Liver (tissue), 9 donors: Measurements from ENCODE around the gene ST7. TPM values are rescaled to one million over a fixed set of nuclear protein-coding genes. Genes with fewer than 3 reads are reported as not detected.

ENCODE experiments used
- DNase-seq: peaks from one replicate; pipeline ENCODE4 v3.0.0-alpha.2; 2017; ENCODE audit warnings: low spot score
- H3K27ac ChIP-seq, 2 donors: one replicate each; pipeline ENCODE4 v1.7.0; 2013; ENCODE audit warnings: inconsistent platforms in 2 of 2, low read length in 2 of 2, control low read depth in 1 of 2, low read depth in 1 of 2, mild to moderate bottlenecking in 1 of 2
- H3K27me3 ChIP-seq, 4 donors: one replicate each; pipeline versions ENCODE4 v1.6.1 to v1.7.0; 2013; ENCODE audit warnings: low read length in 3 of 4, inconsistent platforms in 1 of 4, mild to moderate bottlenecking in 1 of 4, moderate library complexity in 1 of 4; ENCODE audit not compliant: control insufficient read depth in 4 of 4, insufficient read depth in 4 of 4
- H3K36me3 ChIP-seq, 4 donors: one replicate each; pipeline versions ENCODE4 v1.6.1 to v1.7.0; 2013; ENCODE audit warnings: low read length in 3 of 4, mild to moderate bottlenecking in 3 of 4, low read depth in 1 of 4, moderate library complexity in 1 of 4; ENCODE audit not compliant: control insufficient read depth in 4 of 4, insufficient read depth in 3 of 4
- H3K4me1 ChIP-seq, 4 donors: one replicate each; pipeline versions ENCODE4 v1.6.1 to v1.7.0; 2013; ENCODE audit warnings: low read length in 3 of 4, mild to moderate bottlenecking in 3 of 4, moderate library complexity in 1 of 4; ENCODE audit not compliant: control insufficient read depth in 4 of 4, insufficient read depth in 4 of 4
- H3K4me3 ChIP-seq, 3 donors: one replicate each; pipeline versions ENCODE4 v1.6.1 to v1.7.0; 2013; ENCODE audit warnings: low read length in 3 of 3, control low read depth in 1 of 3, low read depth in 1 of 3, mild to moderate bottlenecking in 1 of 3
- H3K9ac ChIP-seq, 2 donors: one replicate each; pipeline ENCODE4 v1.7.0; 2013; ENCODE audit warnings: low read length in 2 of 2, mild to moderate bottlenecking in 2 of 2, moderate library complexity in 2 of 2, control low read depth in 1 of 2, low read depth in 1 of 2
- H3K9me3 ChIP-seq, 4 donors: one replicate each; pipeline versions ENCODE4 v1.6.1 to v1.7.0; 2013; ENCODE audit warnings: low read length in 3 of 4; ENCODE audit not compliant: control insufficient read depth in 4 of 4
- ATF3 ChIP-seq: IDR thresholded peaks from 2 replicates; pipeline ENCODE4 v1.6.1; 2016; ENCODE audit warnings: antibody characterized with exemption
- CTCF ChIP-seq: fragments of 150-350 bp; IDR thresholded peaks from 2 replicates; pipeline ENCODE4 v1.5.1; 2017; ENCODE audit warnings: improper control_type of control experiment, low read depth, low read length; ENCODE audit not compliant: missing input control
- EGR1 ChIP-seq, 2 donors: IDR thresholded peaks; 2 replicates each; pipeline ENCODE4 v1.6.1; 2016 to 2018; ENCODE audit warnings: antibody characterized with exemption in 2 of 2, low read depth in 2 of 2
- FOXA1 ChIP-seq: IDR thresholded peaks from 2 replicates; pipeline ENCODE4 v1.6.1; 2016; ENCODE audit warnings: antibody characterized with exemption
- GABPA ChIP-seq, 2 donors: IDR thresholded peaks in 1 of 2; conservative IDR thresholded peaks in 1 of 2; 2 replicates each; pipeline ENCODE4 v1.6.1; 2016; ENCODE audit warnings: antibody characterized with exemption in 2 of 2, mild to moderate bottlenecking in 1 of 2, moderate library complexity in 1 of 2
- HNF4A ChIP-seq, 2 donors: conservative IDR thresholded peaks; 2 replicates each; pipeline ENCODE4 v1.6.1; 2016; ENCODE audit warnings: antibody characterized with exemption in 2 of 2, mild to moderate bottlenecking in 2 of 2
- HNF4G ChIP-seq: IDR thresholded peaks from 2 replicates; pipeline ENCODE4 v1.6.1; 2016; ENCODE audit warnings: antibody characterized with exemption
- NR2F2 ChIP-seq: IDR thresholded peaks from 2 replicates; pipeline ENCODE4 v1.6.1; 2016; ENCODE audit warnings: antibody characterized with exemption
- RAD21 ChIP-seq, 2 donors: IDR thresholded peaks; 2 replicates each; pipeline ENCODE4 v1.6.1; 2016; ENCODE audit warnings: antibody characterized with exemption in 2 of 2, mild to moderate bottlenecking in 2 of 2
- RXRA ChIP-seq, 2 donors: IDR thresholded peaks; 2 replicates each; pipeline ENCODE4 v1.6.1; 2017 to 2018; ENCODE audit warnings: antibody characterized with exemption in 2 of 2, mild to moderate bottlenecking in 1 of 2
- SP1 ChIP-seq: IDR thresholded peaks from 2 replicates; pipeline ENCODE4 v1.6.1; 2018; ENCODE audit warnings: antibody characterized with exemption, mild to moderate bottlenecking
- TAF1 ChIP-seq: conservative IDR thresholded peaks from 2 replicates; pipeline ENCODE4 v1.6.1; 2016; ENCODE audit warnings: antibody characterized with exemption, mild to moderate bottlenecking
- YY1 ChIP-seq: IDR thresholded peaks from 2 replicates; pipeline ENCODE4 v1.6.1; 2016; ENCODE audit warnings: antibody characterized with exemption, mild to moderate bottlenecking
- ZBTB33 ChIP-seq: IDR thresholded peaks from 2 replicates; pipeline ENCODE4 v1.6.1; 2016; ENCODE audit warnings: antibody characterized with exemption
- WGBS: extraction: QIAGEN DNeasy Blood & Tissue Kit; methylation state at CpG from one replicate; pipeline ENCODE4 v1.1.7; 2013; 5-methylcytosine and 5-hydroxymethylcytosine counted together
- polyA plus RNA-seq, 2 donors: library from polyadenylated mRNA; stranded (reverse) in 1 of 2; unstranded in 1 of 2; fragments of 200-250 nt in 1 of 2; fragments of >200 nt in 1 of 2; fragmentation: Nextera tagmentation in 1 of 2; extraction: Ambion mirVana in 1 of 2; gene quantifications; one replicate each; pipeline versions ENCODE4 v1.2.1 to v1.2.3, GENCODE V29; 2013 to 2015
- total RNA-seq, 2 donors: library from RNA; depleted of rRNA; stranded (reverse); fragments of >200 nt; gene quantifications; one replicate each; pipeline ENCODE4 v1.2.3, GENCODE V29; 2014
- TF ChIP-seq, protein P1 (sequence below): IDR thresholded peaks from 2 replicates; pipeline ENCODE4 v1.6.1; 2016; ENCODE audit warnings: antibody characterized with exemption, mild to moderate bottlenecking
- donor health status: healthy.
- donor health status: healthy.
- donor health status: healthy.
- donor health status: healthy.
- donor health status: healthy.

ST7 gene
- total and polyA plus RNA-seq, 4 donors = 13.5 to 30.7 (median 22.6) TPM

DNA sequence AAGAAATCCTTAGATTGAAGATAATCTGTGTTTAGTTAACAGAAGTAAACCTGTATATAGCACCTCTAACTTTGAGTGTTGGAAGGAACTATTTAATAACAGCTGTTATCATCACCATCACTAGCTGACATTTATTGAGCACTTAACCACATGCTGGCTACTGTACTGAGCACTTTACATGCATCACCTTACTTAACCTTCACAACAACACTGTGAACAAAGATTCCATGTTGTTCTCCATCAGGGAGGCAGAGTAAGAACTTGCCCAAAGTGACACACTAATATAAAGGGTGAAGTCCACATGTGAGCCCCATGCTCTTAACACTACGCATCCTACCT is 182.2 kb downstream of the ST7 start:
- TF ChIP-seq, protein P1, sequence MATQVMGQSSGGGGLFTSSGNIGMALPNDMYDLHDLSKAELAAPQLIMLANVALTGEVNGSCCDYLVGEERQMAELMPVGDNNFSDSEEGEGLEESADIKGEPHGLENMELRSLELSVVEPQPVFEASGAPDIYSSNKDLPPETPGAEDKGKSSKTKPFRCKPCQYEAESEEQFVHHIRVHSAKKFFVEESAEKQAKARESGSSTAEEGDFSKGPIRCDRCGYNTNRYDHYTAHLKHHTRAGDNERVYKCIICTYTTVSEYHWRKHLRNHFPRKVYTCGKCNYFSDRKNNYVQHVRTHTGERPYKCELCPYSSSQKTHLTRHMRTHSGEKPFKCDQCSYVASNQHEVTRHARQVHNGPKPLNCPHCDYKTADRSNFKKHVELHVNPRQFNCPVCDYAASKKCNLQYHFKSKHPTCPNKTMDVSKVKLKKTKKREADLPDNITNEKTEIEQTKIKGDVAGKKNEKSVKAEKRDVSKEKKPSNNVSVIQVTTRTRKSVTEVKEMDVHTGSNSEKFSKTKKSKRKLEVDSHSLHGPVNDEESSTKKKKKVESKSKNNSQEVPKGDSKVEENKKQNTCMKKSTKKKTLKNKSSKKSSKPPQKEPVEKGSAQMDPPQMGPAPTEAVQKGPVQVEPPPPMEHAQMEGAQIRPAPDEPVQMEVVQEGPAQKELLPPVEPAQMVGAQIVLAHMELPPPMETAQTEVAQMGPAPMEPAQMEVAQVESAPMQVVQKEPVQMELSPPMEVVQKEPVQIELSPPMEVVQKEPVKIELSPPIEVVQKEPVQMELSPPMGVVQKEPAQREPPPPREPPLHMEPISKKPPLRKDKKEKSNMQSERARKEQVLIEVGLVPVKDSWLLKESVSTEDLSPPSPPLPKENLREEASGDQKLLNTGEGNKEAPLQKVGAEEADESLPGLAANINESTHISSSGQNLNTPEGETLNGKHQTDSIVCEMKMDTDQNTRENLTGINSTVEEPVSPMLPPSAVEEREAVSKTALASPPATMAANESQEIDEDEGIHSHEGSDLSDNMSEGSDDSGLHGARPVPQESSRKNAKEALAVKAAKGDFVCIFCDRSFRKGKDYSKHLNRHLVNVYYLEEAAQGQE = no peak
- TF ChIP-seq TAF1 = no peak
- no peak overlapping the region for H3K27ac ChIP-seq
- peaks cover 0 to 15% (median 3%) of the 10 kb centered on the region in 4 donors for H3K36me3 ChIP-seq
- H3K9ac ChIP-seq = no peak overlapping the region
- no peak for DNase-seq
- no peaks in the 10 kb centered on the region for H3K27me3 ChIP-seq
- no peaks in the 10 kb centered on the region for H3K4me1 ChIP-seq
- WGBS = 93% methylated on average over 1 of the region's 1 CpG
- no peak overlapping the region for H3K4me3 ChIP-seq
- no peaks in the 10 kb centered on the region for H3K9me3 ChIP-seq

DNA sequence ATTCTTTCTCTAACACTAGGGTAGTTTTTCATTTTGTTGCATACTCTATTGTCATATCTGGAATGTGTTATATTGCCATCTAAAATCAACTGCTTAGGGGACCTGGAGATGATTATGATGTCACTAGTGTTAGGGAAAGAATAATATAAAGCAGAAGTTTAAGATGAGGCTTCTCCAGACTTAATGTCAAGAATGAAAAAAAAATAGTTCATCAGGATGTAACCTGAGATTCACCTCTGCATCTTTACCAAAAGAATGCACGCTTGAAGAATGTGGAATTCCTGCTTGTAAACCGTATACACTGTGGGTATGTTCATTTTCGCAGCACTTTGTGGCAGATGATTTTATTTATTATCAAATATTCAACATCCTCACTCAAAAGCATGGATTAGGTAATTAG is 184.6 kb downstream of the ST7 start:
- Histone ChIP-seq H3K9ac (no peak overlapping the region), H3K27me3 (no peaks in the 10 kb centered on the region), H3K9me3 (no peaks in the 10 kb centered on the region), H3K4me1 (no peaks in the 10 kb centered on the region), H3K4me3 (no peak overlapping the region), H3K27ac (no peak overlapping the region), H3K36me3 (peaks cover 0 to 16% (median 4%) of the 10 kb centered on the region in 4 donors)
- no peak for DNase-seq
- WGBS = 94% methylated on average over 3 of the region's 3 CpGs
- TF ChIP-seq SP1 (no peak), FOXA1 (no peak), YY1 (no peak), RXRA (IDR thresholded peaks at IDR 0.05) (no peak), HNF4A (conservative IDR thresholded peaks at IDR 0.05) (no peak), CTCF (no peak), EGR1 (IDR thresholded peaks at IDR 0.05; ENCODE audit: low read depth in 2 of 2) (no peak), TAF1 (no peak), HNF4G (no peak), ZBTB33 (no peak)

GRCh38 chr7:117138495-117138894 is 185.2 kb downstream of the ST7 start:
- no peak overlapping the region for H3K9ac ChIP-seq
- H3K27ac ChIP-seq = no peak overlapping the region
- no peak overlapping the region for H3K4me3 ChIP-seq
- 94% methylated on average over 3 of the region's 3 CpGs for WGBS
- H3K27me3 ChIP-seq = no peaks in the 10 kb centered on the region
- H3K36me3 ChIP-seq = peaks cover 0 to 19% (median 3%) of the 10 kb centered on the region in 4 donors
- no peaks in the 10 kb centered on the region for H3K9me3 ChIP-seq
- no peak for DNase-seq
- H3K4me1 ChIP-seq = no peaks in the 10 kb centered on the region
- TF ChIP-seq FOXA1 (no peak), TAF1 (no peak), GABPA (IDR thresholded peaks at IDR 0.05 in 1 of 2, conservative IDR thresholded peaks at IDR 0.05 in 1 of 2) (no peak), CTCF (no peak), HNF4A (conservative IDR thresholded peaks at IDR 0.05) (no peak), RXRA (IDR thresholded peaks at IDR 0.05) (no peak), EGR1 (IDR thresholded peaks at IDR 0.05; ENCODE audit: low read depth in 2 of 2) (no peak), ZBTB33 (no peak), NR2F2 (no peak), HNF4G (no peak), RAD21 (IDR thresholded peaks at IDR 0.05) (no peak), YY1 (no peak), ATF3 (no peak)
